Measurements from ENCODE around the gene NPEPPS. TPM values are rescaled to one million over a fixed set of nuclear protein-coding genes. Genes with fewer than 3 reads are reported as not detected.
"Not testable (repeated sequence)": the region's sequence is repeated elsewhere in the genome, so short reads cannot be mapped to it uniquely, and the experiment has no call there.

Gene NPEPPS
- 10 to 100 TPM; 83.8 to 92.2 TPM for total RNA-seq

DNA sequence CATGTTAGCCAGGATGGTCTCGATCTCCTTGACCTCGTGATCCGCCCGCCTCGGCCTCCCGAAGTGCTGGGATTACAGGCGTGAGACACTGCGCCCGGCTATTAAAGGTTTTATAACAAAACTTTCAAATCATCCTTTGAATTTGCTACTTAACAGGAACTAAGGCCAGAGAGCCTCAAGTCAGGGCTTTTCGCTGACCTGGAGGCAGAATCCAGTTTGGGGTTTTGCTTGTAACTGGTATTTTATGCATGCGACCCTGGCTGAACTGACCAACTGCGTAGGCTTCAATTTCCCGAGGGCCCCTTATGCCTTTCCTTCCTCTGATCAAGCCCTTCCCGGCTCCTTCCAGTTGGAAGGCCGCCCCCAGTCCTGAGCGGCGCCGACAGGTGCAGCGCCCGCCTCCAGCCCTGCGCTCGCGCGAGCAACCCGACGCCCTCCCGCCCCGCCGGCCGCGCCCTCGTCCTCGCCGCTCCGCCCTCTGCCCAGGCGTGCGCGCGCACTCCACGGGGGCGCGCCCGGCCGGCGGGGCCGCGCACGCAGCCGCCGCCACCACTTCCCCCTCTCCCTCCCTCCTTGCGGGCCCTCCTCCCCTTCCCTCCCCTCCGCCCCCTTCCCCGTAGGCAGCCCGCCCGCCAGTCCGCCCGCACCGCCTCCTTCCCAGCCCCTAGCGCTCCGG is at the start of gene NPEPPS:
TSS of gene NPEPPS (plus strand) at position 552 of the 676 bp plus-strand sequence. CDS start 193 bp downstream, outside the sequence.
- DNase-seq (peak; percentile 94), ATAC-seq (peak; percentile 89)
- Mint-ChIP-seq H3K4me3 (peak within 1 kb of the TSS; percentile 94), H3K27ac (peak within 1 kb of the TSS; percentile 90)
- H3K36me3 Mint-ChIP-seq (ENCODE audit: low read depth); CTCF ChIA-PET; POLR2A ChIA-PET; H3K4me1 Mint-ChIP-seq (ENCODE audit: low read depth); H3K27me3 Mint-ChIP-seq (ENCODE audit: low read depth); H3K9me3 Mint-ChIP-seq (ENCODE audit: insufficient read depth): not testable (repeated sequence)

DNA sequence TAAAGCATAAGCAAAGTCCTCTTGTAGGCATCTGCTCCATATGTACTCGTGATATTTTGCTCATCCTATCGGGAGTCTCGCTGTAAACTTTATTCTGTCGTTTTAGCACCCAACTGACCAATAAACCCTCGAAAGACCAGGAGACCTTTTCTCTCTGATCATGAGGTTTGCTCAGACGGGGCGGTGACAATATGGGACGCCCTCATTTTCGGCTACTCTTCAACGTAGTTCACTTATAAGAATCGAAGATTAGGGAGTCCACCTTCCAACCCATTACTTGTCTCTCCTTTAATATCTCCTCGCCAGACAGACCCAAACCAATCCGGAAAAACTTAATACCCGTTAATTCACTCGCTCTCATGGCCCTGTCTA is 39.1 kb upstream of the NPEPPS start:
- H3K27ac Mint-ChIP-seq, result peak overlapping the region; percentile 93

GRCh38 chr17:47499074-47499473 is 31.8 kb upstream of the NPEPPS start:
- H3K9me3 Mint-ChIP-seq (ENCODE audit: insufficient read depth); DNase-seq; POLR2A ChIA-PET; H3K4me3 Mint-ChIP-seq; ATAC-seq; H3K36me3 Mint-ChIP-seq (ENCODE audit: low read depth); H3K27ac Mint-ChIP-seq; H3K27me3 Mint-ChIP-seq (ENCODE audit: low read depth); CTCF ChIA-PET: not testable (repeated sequence)
- peaks cover 13% of the 10 kb centered on the region for H3K4me1 Mint-ChIP-seq (ENCODE audit: low read depth)

More for the DNA sequence above, 39.1 kb upstream of the NPEPPS start:
- H3K9me3 Mint-ChIP-seq (ENCODE audit: insufficient read depth); H3K27me3 Mint-ChIP-seq (ENCODE audit: low read depth); ATAC-seq; POLR2A ChIA-PET; CTCF ChIA-PET; DNase-seq; H3K36me3 Mint-ChIP-seq (ENCODE audit: low read depth): not testable (repeated sequence)
- Mint-ChIP-seq H3K4me3 (peak overlapping the region; percentile 92), H3K4me1 (ENCODE audit: low read depth) (peaks cover 10% of the 10 kb centered on the region)

DNA sequence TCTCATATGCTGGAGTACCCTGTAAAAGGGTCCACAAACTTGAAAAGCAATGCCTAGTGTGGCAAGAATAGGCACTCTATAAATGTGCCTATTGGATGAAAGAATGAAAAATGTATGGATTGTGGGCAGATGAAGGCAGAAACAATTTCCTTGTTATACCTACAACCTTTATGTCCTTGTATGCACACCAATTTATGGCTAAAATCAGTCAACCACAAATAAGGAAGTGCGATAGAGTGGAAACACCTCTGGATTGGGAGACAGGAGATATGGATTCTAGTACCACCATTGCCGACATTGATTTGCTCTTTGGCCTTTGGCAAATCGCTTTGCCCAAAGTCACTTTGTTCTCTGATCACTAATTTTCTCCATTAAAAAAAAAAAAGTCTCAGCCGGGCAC is 31.4 kb upstream of the NPEPPS start:
- CTCF ChIA-PET; POLR2A ChIA-PET; H3K4me3 Mint-ChIP-seq; H3K36me3 Mint-ChIP-seq (ENCODE audit: low read depth); DNase-seq; ATAC-seq; H3K27ac Mint-ChIP-seq; H3K27me3 Mint-ChIP-seq (ENCODE audit: low read depth); H3K9me3 Mint-ChIP-seq (ENCODE audit: insufficient read depth): not testable (repeated sequence)
- H3K4me1 Mint-ChIP-seq (ENCODE audit: low read depth), result peaks cover 13% of the 10 kb centered on the region

- peaks cover 13% of the 10 kb centered on the region for H3K4me1 Mint-ChIP-seq (ENCODE audit: low read depth)
- H3K36me3 Mint-ChIP-seq (ENCODE audit: low read depth); H3K4me3 Mint-ChIP-seq; POLR2A ChIA-PET; H3K9me3 Mint-ChIP-seq (ENCODE audit: insufficient read depth); H3K27ac Mint-ChIP-seq; ATAC-seq; H3K27me3 Mint-ChIP-seq (ENCODE audit: low read depth); DNase-seq: not testable (repeated sequence)
- CTCF ChIA-PET, result interaction anchor here (0.7 to 1.4 kb wide), 3 partner anchors 114 to 138 kb away, joined by 3 read pairs; no protein-coding TSS in a partner anchor
Measured at GRCh38 chr17:47500620-47501019, 30.3 kb upstream of the NPEPPS start.

GRCh38 chr17:47502122-47502731 is 28.7 kb upstream of the NPEPPS start:
- Mint-ChIP-seq H3K4me3 (peak overlapping the region; percentile 23), H3K4me1 (ENCODE audit: low read depth) (peaks cover 13% of the 10 kb centered on the region), H3K27ac (peak overlapping the region; percentile 85)
- DNase-seq; POLR2A ChIA-PET; H3K36me3 Mint-ChIP-seq (ENCODE audit: low read depth); H3K27me3 Mint-ChIP-seq (ENCODE audit: low read depth); H3K9me3 Mint-ChIP-seq (ENCODE audit: insufficient read depth): not testable (repeated sequence)
- CTCF ChIA-PET, result interaction anchor here (1.2 kb wide), 1 partner anchor 114 kb away, joined by 5 read pairs; no protein-coding TSS in a partner anchor
- peak; percentile 95 for ATAC-seq

GRCh38 chr17:47502776-47503455 is 28.0 kb upstream of the NPEPPS start:
- H3K9me3 Mint-ChIP-seq (ENCODE audit: insufficient read depth); H3K4me3 Mint-ChIP-seq; CTCF ChIA-PET; POLR2A ChIA-PET; DNase-seq; H3K27me3 Mint-ChIP-seq (ENCODE audit: low read depth); H3K36me3 Mint-ChIP-seq (ENCODE audit: low read depth): not testable (repeated sequence)
- H3K27ac Mint-ChIP-seq, result peak overlapping the region; percentile 78
- H3K4me1 Mint-ChIP-seq (ENCODE audit: low read depth), result peaks cover 13% of the 10 kb centered on the region
- peak; percentile 46 for ATAC-seq

DNA sequence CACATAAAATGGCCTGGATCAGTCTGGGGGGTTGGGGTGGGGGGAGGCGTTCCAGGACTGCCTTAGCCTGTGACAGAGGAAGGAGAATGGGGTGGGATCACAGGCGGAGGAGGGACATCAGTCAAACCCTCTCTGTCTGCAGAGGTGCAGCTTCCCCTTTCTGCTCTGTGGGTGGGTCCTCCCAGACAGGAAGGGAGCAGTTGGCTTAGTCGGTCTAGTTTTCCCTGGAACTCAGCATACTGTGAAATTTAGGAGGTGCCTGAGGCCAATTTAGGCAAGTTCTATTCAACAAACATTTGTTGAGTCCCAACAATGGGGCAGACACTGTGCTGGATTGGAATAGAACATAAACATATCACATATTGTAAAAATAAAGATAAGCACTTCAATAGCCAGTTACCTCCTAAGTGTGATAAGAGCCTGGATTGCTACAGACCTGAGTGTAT is 19.2 kb upstream of the NPEPPS start:
- H3K36me3 Mint-ChIP-seq (ENCODE audit: low read depth); DNase-seq; H3K27me3 Mint-ChIP-seq (ENCODE audit: low read depth); H3K4me3 Mint-ChIP-seq; CTCF ChIA-PET; POLR2A ChIA-PET; ATAC-seq; H3K9me3 Mint-ChIP-seq (ENCODE audit: insufficient read depth); H3K4me1 Mint-ChIP-seq (ENCODE audit: low read depth): not testable (repeated sequence)
- H3K27ac Mint-ChIP-seq, result peak overlapping the region; percentile 52

DNA sequence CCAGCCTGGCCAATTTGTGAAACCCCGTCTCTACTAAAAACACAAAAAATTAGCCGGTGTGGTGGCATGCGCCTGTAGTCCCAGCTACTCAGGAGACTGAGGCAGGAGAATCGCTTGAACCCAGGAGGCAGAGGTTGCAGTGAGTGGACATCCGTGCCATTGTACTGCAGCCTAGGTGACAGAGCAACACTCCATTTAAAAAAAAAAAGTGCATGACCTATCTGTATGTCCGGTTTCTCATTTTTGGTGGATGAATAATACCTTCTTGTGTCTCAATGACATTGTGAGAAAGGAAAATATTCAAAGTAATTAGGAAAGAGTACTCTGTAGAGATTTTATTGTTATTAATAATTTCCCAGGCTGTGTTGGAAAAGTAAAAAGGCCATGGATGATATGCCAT is 17.6 kb upstream of the NPEPPS start:
- H3K9me3 Mint-ChIP-seq (ENCODE audit: insufficient read depth); POLR2A ChIA-PET; H3K4me3 Mint-ChIP-seq; ATAC-seq; DNase-seq; H3K27ac Mint-ChIP-seq; H3K36me3 Mint-ChIP-seq (ENCODE audit: low read depth); CTCF ChIA-PET; H3K4me1 Mint-ChIP-seq (ENCODE audit: low read depth); H3K27me3 Mint-ChIP-seq (ENCODE audit: low read depth): not testable (repeated sequence)

DNA sequence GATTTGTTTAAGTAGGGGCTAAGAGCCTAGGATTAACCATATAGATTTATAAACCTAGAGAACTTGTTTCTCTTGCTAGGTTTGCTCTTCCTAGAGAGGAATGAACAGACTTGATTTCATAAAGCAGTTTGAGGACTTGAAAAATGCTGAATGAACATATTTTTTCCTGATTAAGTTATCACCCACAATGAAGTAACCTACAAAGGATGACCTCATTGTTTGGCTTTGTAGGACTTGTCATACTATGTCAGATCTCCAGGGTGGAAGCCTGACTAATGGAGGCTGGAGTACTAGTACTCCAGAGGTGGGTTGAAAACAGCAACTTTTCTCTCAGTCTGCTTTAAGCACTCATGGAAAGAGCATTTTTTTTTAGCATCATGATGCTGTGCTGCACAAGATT is 12.0 kb upstream of the NPEPPS start:
- DNase-seq; CTCF ChIA-PET; ATAC-seq; H3K4me3 Mint-ChIP-seq; H3K4me1 Mint-ChIP-seq (ENCODE audit: low read depth); H3K27ac Mint-ChIP-seq; POLR2A ChIA-PET; H3K36me3 Mint-ChIP-seq (ENCODE audit: low read depth); H3K27me3 Mint-ChIP-seq (ENCODE audit: low read depth); H3K9me3 Mint-ChIP-seq (ENCODE audit: insufficient read depth): not testable (repeated sequence)

- H3K27me3 Mint-ChIP-seq (ENCODE audit: low read depth); H3K4me1 Mint-ChIP-seq (ENCODE audit: low read depth); H3K9me3 Mint-ChIP-seq (ENCODE audit: insufficient read depth); CTCF ChIA-PET; ATAC-seq; H3K36me3 Mint-ChIP-seq (ENCODE audit: low read depth); H3K27ac Mint-ChIP-seq; H3K4me3 Mint-ChIP-seq; DNase-seq; POLR2A ChIA-PET: not testable (repeated sequence)
Measured at GRCh38 chr17:47519365-47519764, 11.5 kb upstream of the NPEPPS start.

DNA sequence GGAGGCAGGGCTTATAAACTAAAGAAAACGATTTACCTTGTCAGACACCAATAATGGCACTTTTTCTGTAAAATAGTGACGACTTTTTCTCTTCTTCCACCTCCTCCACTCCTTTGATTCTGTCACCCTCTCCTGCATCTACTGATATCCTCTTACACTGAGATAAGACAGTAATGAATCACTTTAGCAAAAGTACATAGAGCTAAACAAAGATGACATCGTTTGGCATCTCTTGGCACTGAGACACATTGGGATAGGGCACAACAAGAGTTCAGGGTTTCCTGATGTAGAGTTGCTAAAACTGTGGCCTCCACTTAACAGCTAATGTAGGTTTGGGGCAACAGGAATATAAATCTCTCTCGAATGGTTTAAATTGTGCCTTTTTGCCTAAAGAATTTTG is 10.6 kb upstream of the NPEPPS start:
- H3K27me3 Mint-ChIP-seq (ENCODE audit: low read depth); POLR2A ChIA-PET; H3K4me1 Mint-ChIP-seq (ENCODE audit: low read depth); H3K27ac Mint-ChIP-seq; H3K36me3 Mint-ChIP-seq (ENCODE audit: low read depth); H3K9me3 Mint-ChIP-seq (ENCODE audit: insufficient read depth); ATAC-seq; DNase-seq; H3K4me3 Mint-ChIP-seq; CTCF ChIA-PET: not testable (repeated sequence)

Measured in activated CD8-positive, alpha-beta T cell treated with anti-CD3 and anti-CD28 coated beads, Interleukin-2, amount 10 ng/mL, durations not matched to agents 7 days and 5 days (primary cell).